Smooth muscle cell (in vitro differentiated cells): ENCODE results near the gene MARCO. TPM values are rescaled to one million over a fixed set of nuclear protein-coding genes. Genes with fewer than 3 reads are reported as not detected.

Experiments
- DNase-seq: peaks from one replicate; lab custom pipeline; 2025; ENCODE audit not compliant: unreplicated experiment; lab: John Stamatoyannopoulos, UW
- H2AFZ ChIP-seq: fragments of 200-600 bp; sonication (generic); 2 replicates; pipeline ENCODE4 v1.6.0; 2016; ENCODE audit warnings: antibody characterized with exemption, low read depth, mild to moderate bottlenecking
- H3F3A ChIP-seq: fragments of 200-600 bp; sonication (generic); 2 replicates; pipeline ENCODE4 v1.6.0; 2017; ENCODE audit warnings: antibody characterized with exemption, low read depth
- H3K27ac ChIP-seq: fragments of 200-600 bp; sonication (generic); 2 replicates; pipeline ENCODE4 v1.5.1; 2016; ENCODE audit warnings: low read depth, mild to moderate bottlenecking
- H3K27me3 ChIP-seq: fragments of 200-600 bp; sonication (generic); 2 replicates; pipeline ENCODE4 v1.6.1; 2016; ENCODE audit warnings: low read depth, mild to moderate bottlenecking
- H3K36me3 ChIP-seq: fragments of 200-600 bp; sonication (generic); 2 replicates; pipeline ENCODE4 v1.5.1; 2016; ENCODE audit warnings: low read depth
- H3K4me1 ChIP-seq: fragments of 200-600 bp; sonication (generic); 2 replicates; pipeline ENCODE4 v1.5.1; 2016; ENCODE audit warnings: low read depth
- H3K4me2 ChIP-seq: fragments of 200-600 bp; sonication (generic); 2 replicates; pipeline ENCODE4 v1.6.0; 2016; ENCODE audit warnings: mild to moderate bottlenecking
- H3K4me3 ChIP-seq: fragments of 200-600 bp; sonication (generic); 2 replicates; pipeline ENCODE4 v1.5.1; 2016; ENCODE audit warnings: mild to moderate bottlenecking
- H3K79me2 ChIP-seq: fragments of 200-600 bp; sonication (generic); 2 replicates; pipeline ENCODE4 v1.6.0; 2016; ENCODE audit warnings: low read depth, mild to moderate bottlenecking
- H3K9ac ChIP-seq: fragments of 200-600 bp; sonication (generic); 2 replicates; pipeline ENCODE4 v1.6.0; 2016; ENCODE audit warnings: low read depth
- H3K9me3 ChIP-seq: fragments of 200-600 bp; sonication (generic); replicated peaks from 2 replicates; pipeline ENCODE4 v1.5.1; 2016; ENCODE audit warnings: low read depth
- H4K20me1 ChIP-seq: fragments of 200-600 bp; sonication (generic); 2 replicates; pipeline ENCODE4 v1.6.0; 2016; ENCODE audit warnings: low read depth
- CTCF ChIP-seq: fragments of 200-600 bp; sonication (generic); IDR thresholded peaks from 2 replicates; pipeline ENCODE4 v1.5.1; 2017; ENCODE audit warnings: borderline replicate concordance, mild to moderate bottlenecking, antibody characterized with exemption; ENCODE audit not compliant: insufficient read depth, poor library complexity, severe bottlenecking
- WGBS: methylation state at CpG from one replicate; pipeline ENCODE4 v1.1.7; 2016; ENCODE audit warnings: low lambda C conversion rate; 5-methylcytosine and 5-hydroxymethylcytosine counted together
- polyA plus RNA-seq: library from polyadenylated mRNA; unstranded; fragments of >200 nt; fragmentation: Nextera tagmentation; extraction: Ambion mirVana; gene quantifications from 2 replicates; pipeline ENCODE4 v1.2.1, GENCODE V29; 2016
- total RNA-seq: library from RNA; depleted of rRNA; stranded (reverse); fragments of >200 nt; gene quantifications from 2 replicates; pipeline ENCODE4 v1.2.3, GENCODE V29; 2014

MARCO gene
- total and polyA plus RNA-seq, 2 experiments from 2014 or later, result not detected

GRCh38 chr2:118903551-118904479 lies 38.2 kb upstream of the MARCO start:
- H3K79me2 ChIP-seq, result no peaks in the 10 kb centered on the region
- H3K9me3 ChIP-seq, result no peaks in the 10 kb centered on the region
- H3K4me1 ChIP-seq, result no peaks in the 10 kb centered on the region
- H3K27me3 ChIP-seq, result no peaks in the 10 kb centered on the region
- no peak overlapping the region for H2AFZ ChIP-seq
- H3K4me2 ChIP-seq, result no peak overlapping the region
- H3K4me3 ChIP-seq, result no peak overlapping the region
- H4K20me1 ChIP-seq, result no peaks in the 10 kb centered on the region
- H3K27ac ChIP-seq, result no peak overlapping the region
- H3K36me3 ChIP-seq, result no peaks in the 10 kb centered on the region
- WGBS, result 89% methylated on average over 11 of the region's 11 CpGs
- no peak for DNase-seq
- no peaks in the 10 kb centered on the region for H3F3A ChIP-seq
- H3K9ac ChIP-seq, result no peak overlapping the region
- TF ChIP-seq CTCF, result no peak

GRCh38 chr2:118905206-118905605 lies 36.8 kb upstream of the MARCO start:
- Histone ChIP-seq H3K4me3 (no peak overlapping the region), H3K27me3 (no peaks in the 10 kb centered on the region), H3K9me3 (no peaks in the 10 kb centered on the region), H3K4me1 (no peaks in the 10 kb centered on the region), H3K79me2 (no peaks in the 10 kb centered on the region), H3K36me3 (no peaks in the 10 kb centered on the region), H4K20me1 (no peaks in the 10 kb centered on the region), H2AFZ (no peak overlapping the region), H3K9ac (no peak overlapping the region), H3F3A (no peaks in the 10 kb centered on the region), H3K27ac (no peak overlapping the region), H3K4me2 (no peak overlapping the region)
- no peak for TF ChIP-seq CTCF
- DNase-seq, result no peak
- 91% methylated on average over 3 of the region's 3 CpGs for WGBS

- WGBS, result 92% methylated on average over 4 of the region's 4 CpGs
Measured at GRCh38 chr2:118906186-118906585, 35.8 kb upstream of the MARCO start.

More at GRCh38 chr2:118906186-118906585, 35.8 kb upstream of the MARCO start:
- no peaks in the 10 kb centered on the region for H3F3A ChIP-seq
- H3K27me3 ChIP-seq, result no peaks in the 10 kb centered on the region
- H3K4me2 ChIP-seq, result no peak overlapping the region
- no peak for DNase-seq
- no peak overlapping the region for H3K4me3 ChIP-seq
- no peaks in the 10 kb centered on the region for H4K20me1 ChIP-seq
- no peaks in the 10 kb centered on the region for H3K79me2 ChIP-seq
- H3K9ac ChIP-seq, result no peak overlapping the region
- no peak overlapping the region for H2AFZ ChIP-seq
- no peaks in the 10 kb centered on the region for H3K9me3 ChIP-seq
- no peaks in the 10 kb centered on the region for H3K4me1 ChIP-seq
- no peak for TF ChIP-seq CTCF
- H3K27ac ChIP-seq, result no peak overlapping the region
- no peaks in the 10 kb centered on the region for H3K36me3 ChIP-seq
